HG03135 (cell line): ENCODE data around the gene ME2.
"Not testable (repeated sequence)": the region's sequence is repeated elsewhere in the genome, so short reads cannot be mapped to it uniquely, and the experiment has no call there.

Experiments
- ATAC-seq: cut with Tn5 transposase; IDR thresholded peaks from one replicate; pipeline ENCODE4 v1.9.1; 2021; ENCODE audit warnings: mild to moderate bottlenecking, moderate library complexity; ENCODE audit not compliant: unreplicated experiment

ME2 gene

GRCh38 chr18:50878345-50879301, at the start of gene ME2:
ME2 (plus strand) TSS chr18:50879118; CDS start chr18:50895821, 16,703 bp downstream.
- ATAC-seq = peak; percentile 95

- ATAC-seq = no peak
Observed at GRCh38 chr18:50829644-50830043, 49.3 kb upstream of the ME2 start.

GRCh38 chr18:50830544-50830943, 48.4 kb upstream of the ME2 start:
- peak; percentile 54 for ATAC-seq

- ATAC-seq = no peak
Observed at GRCh38 chr18:50832754-50833153, 46.2 kb upstream of the ME2 start.

DNA sequence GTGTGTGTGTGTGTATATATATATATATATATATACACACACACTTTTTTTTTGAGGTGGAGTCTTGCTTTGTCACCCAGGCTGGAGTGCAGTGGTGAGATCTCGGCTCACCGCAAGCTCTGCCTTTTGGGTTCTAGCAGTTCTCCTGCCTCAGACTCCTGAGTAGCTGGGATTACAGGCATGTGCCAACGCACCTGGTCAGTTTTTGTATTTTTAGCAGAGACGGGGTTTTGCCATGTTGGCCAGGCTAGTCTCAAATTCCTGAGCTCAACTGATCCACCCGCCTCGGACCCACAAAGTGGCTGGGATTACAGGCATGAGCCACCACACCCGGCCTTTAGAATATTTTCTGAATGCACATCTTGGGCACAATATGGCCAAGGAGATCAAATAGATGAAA, 45.4 kb upstream of the ME2 start:
- not testable (repeated sequence) for ATAC-seq

- ATAC-seq = no peak
Observed at GRCh38 chr18:50836521-50836957, 42.4 kb upstream of the ME2 start.

DNA sequence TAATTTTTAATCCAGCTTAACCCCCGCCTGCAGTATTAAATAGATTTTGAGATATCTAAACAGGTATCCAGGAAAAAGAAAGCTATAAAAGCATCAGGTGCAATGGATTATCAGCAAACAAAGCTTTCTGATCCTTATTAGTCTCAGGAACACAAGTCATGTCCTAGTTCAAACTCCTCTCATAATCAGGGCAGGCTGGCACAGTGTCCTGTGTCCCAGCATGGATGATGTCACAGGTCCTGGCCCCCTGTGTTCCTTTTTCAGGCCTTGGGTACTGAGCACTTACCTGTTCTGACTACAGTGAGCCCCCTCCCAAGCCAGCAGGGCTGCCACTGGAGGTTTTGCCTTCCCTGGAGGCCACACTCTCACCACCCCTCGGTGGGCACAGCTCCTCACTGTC, 39.6 kb upstream of the ME2 start:
- ATAC-seq = no peak

- no peak for ATAC-seq
Observed at GRCh38 chr18:50839996-50840395, 38.9 kb upstream of the ME2 start.

DNA sequence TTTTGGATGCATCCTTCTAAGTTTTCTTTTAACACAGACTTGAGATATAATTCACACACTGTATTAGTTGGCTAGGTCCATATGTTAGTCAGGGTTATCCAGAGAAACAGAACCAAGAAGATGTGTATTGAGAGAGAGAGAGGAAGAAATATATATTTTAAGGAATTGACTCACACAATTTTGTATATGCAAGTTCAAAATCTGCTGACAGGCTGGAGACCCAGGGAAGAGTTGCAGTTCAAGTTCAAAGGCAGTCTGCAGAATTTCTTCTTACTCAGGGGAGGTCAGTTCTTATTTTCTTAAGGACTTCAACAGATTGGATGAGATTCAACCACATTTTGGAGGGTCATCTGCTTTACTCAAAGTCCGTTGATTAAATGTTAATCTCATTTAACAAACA, 36.1 kb upstream of the ME2 start:
- no peak for ATAC-seq

GRCh38 chr18:50844554-50844953, 34.4 kb upstream of the ME2 start:
- ATAC-seq = no peak

DNA sequence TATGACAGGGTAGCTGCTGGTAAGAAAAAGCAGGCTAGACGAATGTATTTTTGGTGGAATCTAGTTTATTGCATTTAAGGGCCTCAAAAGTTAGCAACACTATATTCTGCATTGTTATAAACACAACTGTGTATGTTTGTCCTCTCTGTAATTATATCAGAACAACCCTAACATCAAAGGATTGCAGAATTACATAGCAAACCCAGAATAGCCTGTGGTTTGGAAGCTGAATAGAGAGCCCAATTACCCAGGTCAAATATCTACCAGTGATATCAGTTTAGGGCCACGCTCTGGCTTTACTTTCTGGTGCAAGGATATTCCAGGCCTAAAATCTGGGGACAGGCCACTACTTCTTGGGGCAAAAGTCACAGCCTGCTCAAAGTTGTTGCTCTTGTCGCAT, 34.0 kb upstream of the ME2 start:
- ATAC-seq = no peak

GRCh38 chr18:50847192-50847591, 31.7 kb upstream of the ME2 start:
- no peak for ATAC-seq

GRCh38 chr18:50848061-50848551, 30.8 kb upstream of the ME2 start:
- ATAC-seq = no peak

GRCh38 chr18:50848991-50849390, 29.9 kb upstream of the ME2 start:
- no peak for ATAC-seq

DNA sequence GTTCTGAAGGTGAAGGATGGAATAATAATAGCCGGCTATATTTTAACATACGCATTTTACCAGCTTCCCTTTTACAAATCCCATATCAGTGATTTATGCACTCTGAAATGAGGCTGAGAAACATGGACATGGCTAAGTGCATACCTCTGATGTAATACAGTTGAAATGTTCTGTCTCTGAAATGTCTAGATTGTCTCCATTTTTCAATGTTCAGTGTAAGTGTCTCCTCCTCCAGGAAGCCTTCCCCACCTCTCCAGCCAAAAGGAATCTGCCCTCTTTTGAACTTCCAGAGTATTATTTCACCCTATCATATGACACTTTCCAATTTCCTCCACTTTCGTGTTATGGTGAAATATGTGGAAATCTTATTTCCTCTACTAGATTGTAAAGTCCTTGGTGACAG, 29.5 kb upstream of the ME2 start:
- no peak for ATAC-seq

- no peak for ATAC-seq
Observed at GRCh38 chr18:50850307-50851065, 28.4 kb upstream of the ME2 start.

DNA sequence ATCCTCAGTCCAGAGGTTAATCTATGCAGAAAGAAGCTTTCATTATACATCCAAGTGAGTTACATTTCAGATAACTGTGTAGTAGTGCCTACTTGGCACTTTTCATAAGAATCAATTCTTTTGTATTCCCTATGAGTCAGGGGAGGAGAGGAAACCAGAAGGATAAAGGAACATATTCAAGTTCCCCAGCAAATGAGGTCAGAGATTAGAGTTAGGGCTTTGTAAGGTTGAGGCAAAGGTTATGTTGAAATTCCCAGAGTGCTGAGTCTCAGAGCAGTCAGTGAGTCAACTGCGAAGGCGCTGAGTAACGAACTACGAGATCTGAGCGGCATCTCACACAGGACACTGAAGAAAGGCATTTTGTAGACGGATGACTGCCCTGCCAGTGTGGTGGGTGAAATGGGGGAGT, 25.1 kb upstream of the ME2 start:
- ATAC-seq = no peak

GRCh38 chr18:50855976-50856757, 22.8 kb upstream of the ME2 start:
- no peak for ATAC-seq

DNA sequence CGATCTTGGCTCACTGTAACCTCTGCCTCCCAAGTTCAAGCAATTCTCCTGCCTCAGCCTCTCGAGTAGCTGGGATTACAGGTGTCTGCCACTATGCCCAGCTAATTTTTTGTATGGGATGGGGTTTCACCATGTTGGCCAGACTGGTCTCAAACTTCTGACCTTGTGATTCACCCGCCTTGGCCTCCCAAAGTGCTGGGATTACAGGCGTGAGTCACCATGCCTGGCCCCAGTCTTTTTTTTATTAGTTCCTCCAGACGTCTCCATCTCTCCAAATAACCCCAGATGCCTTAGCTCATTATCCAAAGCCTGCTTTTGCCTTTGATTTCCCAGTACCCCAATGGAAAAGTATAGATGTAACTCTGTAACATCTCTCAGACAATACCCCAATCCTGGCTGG, 21.8 kb upstream of the ME2 start:
- ATAC-seq = not testable (repeated sequence)

DNA sequence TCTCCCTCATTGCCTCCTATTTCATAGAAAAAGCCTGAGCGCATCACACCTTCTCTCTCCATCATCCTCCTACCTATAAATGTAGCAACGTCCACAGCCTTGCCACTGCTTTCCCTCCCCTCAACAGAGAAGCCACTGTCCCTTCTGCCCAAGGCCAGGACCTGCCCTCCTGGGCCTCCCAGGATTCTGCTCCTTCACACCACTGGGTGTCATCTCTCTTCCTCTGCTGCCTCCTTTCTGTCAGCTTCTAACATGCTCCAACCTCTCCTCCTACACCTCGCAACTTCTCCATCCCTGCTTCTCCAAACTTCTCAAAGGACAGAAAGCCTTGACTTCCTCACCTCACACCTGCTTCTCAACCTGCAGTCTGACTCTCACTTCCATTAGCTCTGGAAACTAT, 21.2 kb upstream of the ME2 start:
- ATAC-seq = no peak
